Measurements from ENCODE around the gene CDK16.

Gene CDK16

DNA sequence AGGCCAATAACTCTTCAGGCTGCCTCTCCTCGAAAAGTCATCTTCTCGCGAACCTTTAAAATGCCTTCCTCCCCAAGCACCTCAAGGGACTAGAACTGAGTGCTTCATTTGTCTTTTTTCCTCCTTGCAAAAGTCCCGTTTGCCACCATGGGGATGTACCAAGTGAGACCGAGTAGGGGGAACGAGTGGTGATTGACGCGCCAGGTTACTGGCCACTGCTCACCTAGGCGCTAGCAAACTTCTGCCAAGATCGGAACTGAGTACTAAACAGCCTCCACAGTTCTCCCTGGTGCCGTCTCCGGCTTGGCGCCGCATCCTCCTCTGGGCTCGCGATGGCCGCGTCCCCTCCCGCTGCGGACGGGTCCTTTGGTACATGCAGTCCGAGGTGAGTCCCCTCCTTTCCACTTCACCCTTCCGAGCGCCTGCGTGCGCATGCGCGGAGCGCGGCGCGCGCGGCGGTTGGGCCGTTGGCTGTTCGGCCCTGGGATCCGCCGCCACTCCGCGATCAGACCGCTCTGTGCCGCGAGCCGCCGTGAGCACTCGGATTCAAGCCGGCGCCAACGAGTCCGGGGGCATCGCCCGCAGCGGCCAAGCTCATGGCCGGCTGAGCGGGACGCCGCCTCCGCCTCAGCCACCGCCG, at the start of gene CDK16:
CDK16 (plus strand) TSS at position 402 of the 640 bp plus-strand sequence. CDS start 4,877 bp downstream, outside the sequence.
- peak; percentile 89 for DNase-seq

DNA sequence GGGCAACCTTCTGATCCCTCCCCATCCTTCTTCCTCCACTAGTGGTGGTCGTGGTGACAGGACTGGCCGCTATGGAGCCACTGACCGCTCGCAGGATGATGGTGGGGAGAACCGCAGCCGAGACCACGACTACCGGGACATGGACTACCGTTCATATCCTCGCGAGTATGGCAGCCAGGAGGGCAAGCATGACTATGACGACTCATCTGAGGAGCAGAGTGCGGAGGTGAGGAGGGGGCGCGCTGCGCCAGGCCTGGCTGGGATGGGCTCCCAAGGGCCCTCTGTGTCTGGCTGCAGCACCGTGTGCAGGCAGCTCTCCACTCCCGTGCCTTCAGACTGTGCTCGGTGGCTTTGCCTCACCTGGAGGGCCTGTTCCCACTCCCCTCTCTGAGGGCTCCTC, 49.2 kb upstream of the CDK16 start:
- no peak for DNase-seq

DNA sequence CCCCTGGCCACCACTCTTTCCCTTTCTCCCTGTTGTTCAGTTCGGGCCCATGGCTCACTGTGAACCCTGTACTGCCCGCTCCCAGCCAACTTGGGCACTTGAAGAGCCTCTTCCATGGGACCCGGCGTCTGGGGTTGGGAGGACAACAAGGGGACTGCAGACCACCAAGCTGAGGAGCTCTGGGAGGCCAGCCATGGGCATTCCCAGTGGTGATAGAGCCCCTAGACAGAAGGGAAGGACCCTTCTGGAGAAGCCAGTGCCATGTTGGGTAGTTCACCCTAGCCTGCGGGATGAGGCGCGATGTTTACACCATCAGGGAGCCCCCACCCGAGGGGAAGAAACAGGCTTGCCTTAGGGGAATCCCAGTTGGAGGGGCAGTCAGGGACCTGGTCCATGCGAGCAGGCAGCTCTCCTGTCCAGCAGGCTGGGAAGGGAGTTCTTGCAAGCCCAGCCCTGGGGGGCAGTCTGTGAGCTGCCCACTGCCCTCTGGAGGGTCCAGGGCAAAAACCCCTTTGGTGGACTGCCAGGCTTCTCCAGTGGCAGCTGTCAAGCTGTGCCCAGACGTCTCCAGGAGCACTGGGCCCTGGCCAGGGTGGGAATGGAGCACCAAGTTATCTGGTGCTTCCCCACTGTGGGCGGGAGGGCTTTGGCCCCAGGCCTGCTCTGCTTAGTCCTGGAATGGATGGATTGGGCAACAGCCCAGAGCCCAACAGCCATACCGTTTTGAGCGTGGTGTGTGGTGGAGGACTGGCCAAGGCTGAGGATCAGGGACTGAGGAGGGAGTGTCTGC, 48.6 kb upstream of the CDK16 start:
- no peak for DNase-seq

- DNase-seq = no peak
Measured at GRCh38 chrX:47170861-47171692, 47.4 kb upstream of the CDK16 start.

DNA sequence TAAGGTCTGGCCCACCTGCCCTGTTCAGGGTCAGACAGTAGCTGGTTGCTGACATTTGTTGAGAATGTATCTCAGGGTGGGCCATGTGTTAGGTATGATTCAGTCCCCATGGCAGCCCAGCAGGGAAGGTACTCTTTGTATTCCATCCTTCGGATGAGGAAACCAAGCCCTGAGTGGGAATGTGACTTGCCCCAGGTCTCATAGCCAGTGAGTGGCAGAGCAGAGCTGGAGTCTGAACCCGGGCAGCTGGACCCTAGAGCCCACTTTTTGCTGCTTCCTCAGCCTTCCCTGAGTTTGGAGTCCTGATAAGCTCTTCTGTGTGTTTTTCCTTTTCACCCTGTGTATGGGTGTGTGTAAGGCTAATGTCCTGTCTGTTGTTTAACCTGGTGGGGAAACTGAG, 46.5 kb upstream of the CDK16 start:
- DNase-seq = no peak

DNA sequence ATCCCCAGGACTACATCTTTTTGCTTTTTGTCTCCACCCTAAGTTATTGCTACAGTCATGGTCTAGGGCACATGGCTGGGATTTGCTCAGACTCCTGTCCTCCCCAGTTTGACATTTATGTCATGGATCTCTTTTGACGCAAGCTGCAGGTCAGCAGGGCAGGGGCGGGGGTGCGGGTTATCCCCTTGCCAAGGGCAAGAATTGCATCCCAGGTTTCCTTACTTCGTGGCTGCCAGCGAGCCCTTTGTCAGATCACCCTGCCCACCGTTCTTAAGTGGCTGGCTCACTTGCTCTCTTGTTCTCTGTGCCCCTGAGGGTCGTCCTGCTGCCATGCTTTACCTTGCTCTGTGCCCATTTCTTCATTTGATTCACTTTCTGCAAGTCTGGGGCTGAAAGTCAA, 45.9 kb upstream of the CDK16 start:
- no peak for DNase-seq

GRCh38 chrX:47172971-47173792, 45.3 kb upstream of the CDK16 start:
- DNase-seq = no peak

GRCh38 chrX:47174376-47174775, 44.1 kb upstream of the CDK16 start:
- DNase-seq = no peak

DNA sequence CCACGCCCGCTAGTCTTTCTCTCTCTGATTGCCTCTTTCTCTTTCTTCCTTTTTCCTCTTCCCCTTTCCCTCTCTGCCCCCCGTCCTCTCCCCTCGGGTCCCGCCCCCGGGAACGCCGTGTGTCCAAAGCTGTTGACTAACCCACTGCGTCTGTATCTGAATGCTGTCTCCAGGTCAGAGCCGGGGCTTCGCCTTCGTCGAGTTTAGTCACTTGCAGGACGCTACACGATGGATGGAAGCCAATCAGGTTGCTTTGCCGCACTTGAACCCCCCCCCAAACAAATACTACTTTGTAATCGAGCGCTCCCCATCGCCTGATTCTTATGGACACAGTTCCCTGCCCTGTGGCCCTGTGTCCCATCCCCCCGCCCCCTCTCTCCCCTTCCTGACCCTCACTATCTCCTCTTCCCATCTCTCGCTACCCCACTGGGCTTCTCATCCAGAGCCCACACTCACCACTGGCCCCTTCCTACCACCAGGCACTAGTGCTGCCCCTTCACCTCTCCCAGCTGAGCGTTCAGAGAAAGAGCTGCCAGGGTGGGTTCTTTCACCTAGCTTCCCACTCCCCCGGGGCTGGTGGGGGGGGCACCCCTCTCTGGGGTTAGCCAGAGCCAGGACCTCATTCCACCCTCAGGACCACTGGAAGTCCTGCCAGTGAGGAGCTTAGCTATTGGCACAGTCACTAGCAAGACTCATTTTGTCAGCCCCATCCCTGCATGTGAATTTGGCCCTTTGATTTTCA, 43.5 kb upstream of the CDK16 start:
- no peak for DNase-seq

GRCh38 chrX:47175588-47175980, 42.9 kb upstream of the CDK16 start:
- no peak for DNase-seq

GRCh38 chrX:47176101-47176740, 42.3 kb upstream of the CDK16 start:
- no peak for DNase-seq

- DNase-seq = no peak
Measured at GRCh38 chrX:47177079-47177478, 41.4 kb upstream of the CDK16 start.

- DNase-seq = no peak
Measured at GRCh38 chrX:47178337-47178736, 40.1 kb upstream of the CDK16 start.

DNA sequence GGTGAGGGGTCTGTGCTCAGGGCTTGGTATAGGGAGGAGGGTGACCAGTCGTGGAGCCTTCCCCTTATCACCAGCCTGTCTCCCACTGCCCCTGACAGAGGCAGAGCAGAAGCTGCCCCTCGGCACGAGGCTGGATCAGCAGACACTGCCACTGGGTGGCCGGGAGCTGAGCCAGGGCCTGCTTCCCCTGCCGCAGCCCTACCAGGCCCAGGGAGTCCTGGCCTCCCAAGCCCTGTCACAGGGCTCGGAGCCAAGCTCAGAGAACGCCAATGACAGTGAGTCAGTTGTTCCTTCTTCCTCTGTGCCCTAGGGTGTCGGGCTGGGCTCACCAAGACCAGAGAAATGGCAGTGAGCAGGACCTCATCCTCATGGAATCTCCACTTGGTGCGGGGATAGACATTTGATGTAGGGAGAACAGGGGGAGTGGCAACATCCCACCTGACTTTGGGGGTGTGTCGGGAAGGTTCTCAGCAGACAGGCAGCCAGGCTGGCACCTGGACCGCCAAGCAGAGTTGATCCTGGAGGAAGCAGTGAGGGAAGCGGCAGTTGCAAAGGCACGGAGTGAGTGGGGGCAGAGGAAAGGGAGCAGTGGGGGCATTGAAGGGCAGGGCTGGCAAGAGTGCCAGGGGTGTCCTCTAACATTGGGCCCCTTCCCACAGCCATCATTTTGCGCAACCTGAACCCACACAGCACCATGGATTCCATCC, 39.1 kb upstream of the CDK16 start:
- no peak for DNase-seq

- DNase-seq = no peak
Measured at GRCh38 chrX:47179928-47180255, 38.6 kb upstream of the CDK16 start.

DNA sequence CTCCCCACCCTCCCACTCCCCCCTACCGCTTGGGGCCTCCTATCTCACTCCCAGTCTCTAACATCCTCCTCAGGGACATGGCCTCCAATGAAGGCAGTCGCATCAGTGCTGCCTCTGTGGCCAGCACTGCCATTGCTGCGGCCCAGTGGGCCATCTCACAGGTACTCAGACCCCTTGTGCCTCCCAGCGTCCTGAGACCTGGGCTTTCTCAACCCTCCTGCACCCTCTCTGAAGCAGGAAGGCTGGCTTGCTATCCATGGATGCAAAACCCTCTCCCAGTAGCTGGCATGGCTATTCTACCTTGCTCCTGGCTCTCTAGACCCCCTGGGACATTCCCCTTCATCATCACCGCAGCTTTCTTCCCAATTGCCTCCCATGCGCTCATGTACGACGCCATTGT, 38.1 kb upstream of the CDK16 start:
- DNase-seq = no peak

DNA sequence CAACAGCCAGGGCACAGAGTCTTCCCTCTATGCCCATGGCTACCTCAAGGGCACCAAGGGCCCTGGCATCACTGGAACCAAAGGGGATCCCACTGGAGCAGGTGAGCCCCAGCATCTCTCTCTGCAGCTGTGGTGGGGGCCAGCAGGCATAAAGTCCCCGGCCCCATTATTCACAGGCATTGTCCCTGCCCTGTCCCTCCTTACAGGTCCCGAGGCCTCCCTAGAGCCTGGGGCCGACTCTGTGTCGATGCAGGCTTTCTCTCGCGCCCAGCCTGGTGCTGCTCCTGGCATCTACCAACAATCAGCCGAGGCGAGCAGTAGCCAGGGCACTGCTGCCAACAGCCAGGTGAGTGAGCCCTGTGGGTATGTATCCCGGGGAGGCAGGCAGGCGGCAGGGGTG, 37.2 kb upstream of the CDK16 start:
- DNase-seq = no peak

DNA sequence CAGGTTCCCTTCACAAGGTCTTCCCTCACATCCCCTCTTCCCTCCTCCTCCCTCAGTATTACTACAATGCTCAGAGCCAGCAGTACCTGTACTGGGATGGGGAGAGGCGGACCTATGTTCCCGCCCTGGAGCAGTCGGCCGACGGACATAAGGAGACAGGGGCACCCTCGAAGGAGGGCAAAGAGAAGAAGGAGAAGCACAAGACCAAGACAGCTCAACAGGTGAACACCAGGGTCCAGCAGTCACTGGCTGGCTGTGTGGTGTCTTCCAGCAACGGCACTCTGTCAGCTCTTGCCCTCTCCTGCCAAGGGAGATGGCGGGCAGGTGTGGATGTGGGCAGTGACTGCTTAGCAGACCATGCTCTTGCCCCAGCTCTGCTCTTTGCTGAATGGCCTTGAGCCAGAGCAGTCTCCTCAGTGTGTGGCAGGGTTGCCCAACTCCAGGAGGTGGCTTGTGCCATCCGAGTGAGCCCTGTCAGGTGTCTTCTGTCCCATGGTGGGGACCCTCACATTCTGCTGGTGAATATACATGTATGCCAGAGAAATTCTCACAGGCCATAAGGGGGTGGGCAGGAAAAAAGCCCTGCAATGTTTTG, 36.3 kb upstream of the CDK16 start:
- no peak for DNase-seq

- DNase-seq = no peak
Measured at GRCh38 chrX:47184486-47184885, 34.0 kb upstream of the CDK16 start.

DNA sequence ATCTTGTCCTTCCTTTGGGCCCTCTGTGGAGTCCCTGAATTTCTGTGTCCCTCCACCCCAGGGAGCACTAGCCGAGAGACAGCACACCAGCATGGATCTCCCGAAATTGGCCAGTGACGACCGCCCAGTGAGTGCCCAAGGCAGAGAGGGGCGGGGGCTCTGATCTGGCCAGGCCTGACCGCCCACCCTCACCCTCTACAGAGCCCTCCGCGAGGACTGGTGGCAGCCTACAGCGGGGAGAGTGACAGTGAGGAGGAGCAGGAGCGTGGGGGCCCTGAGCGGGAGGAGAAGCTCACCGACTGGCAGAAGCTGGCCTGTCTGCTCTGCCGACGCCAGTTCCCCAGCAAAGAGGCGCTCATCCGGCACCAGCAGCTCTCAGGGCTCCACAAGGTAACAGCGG, 33.2 kb upstream of the CDK16 start:
- DNase-seq = no peak

Data from NCI-H526 treated with DMSO at 0.1 percent for 48 hours (cell line).